ENCODE data around the gene SLC29A2.

SLC29A2 gene

DNA sequence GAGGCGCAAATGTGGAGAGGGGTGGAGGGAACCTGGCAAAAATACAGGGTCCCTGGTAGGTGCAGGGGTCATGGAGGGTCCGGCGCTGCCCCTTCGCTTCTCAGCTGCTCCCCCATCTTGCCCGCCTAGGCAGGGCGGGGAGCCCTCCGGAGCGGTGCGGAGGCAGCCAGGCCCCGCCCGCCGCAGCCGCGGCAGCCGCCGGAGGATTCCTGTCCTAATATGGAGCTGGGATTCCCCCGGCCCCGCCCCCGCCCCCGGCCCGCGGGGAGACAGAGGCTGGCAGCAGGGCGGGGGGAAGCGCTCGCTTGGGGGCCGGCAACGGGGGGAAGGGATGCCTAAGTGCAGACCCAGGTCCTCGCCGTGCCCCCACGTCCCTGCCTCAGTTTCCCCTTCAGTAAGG is 48.3 kb upstream of the SLC29A2 start:
- TF ChIP-seq ISL1 (CRISPR knock-in tag; IDR thresholded peaks at IDR 0.05) (no peak), ZC3H10 (CRISPR knock-in tag; IDR thresholded peaks at IDR 0.05) (no peak), SNAI2 (CRISPR knock-in tag; IDR thresholded peaks at IDR 0.05) (no peak), RARB (CRISPR knock-in tag; IDR thresholded peaks at IDR 0.05) (no peak), ARNTL (CRISPR knock-in tag; IDR thresholded peaks at IDR 0.05; ENCODE audit: borderline replicate concordance, low read depth) (no peak)
- ATAC-seq: no peak

GRCh38 chr11:66418986-66419308 is 47.4 kb upstream of the SLC29A2 start:
- ATAC-seq: no peak

GRCh38 chr11:66418168-66418985 is 46.8 kb upstream of the SLC29A2 start:
- ATAC-seq: peak; percentile 95
- TF ChIP-seq CSDC2 (CRISPR knock-in tag; IDR thresholded peaks at IDR 0.05): no peak
- peak; percentile 54; the same call in 1 of the 2 replicates for TF ChIP-seq SNAI2 (CRISPR knock-in tag; IDR thresholded peaks at IDR 0.05)
- TF ChIP-seq ARNTL (CRISPR knock-in tag; IDR thresholded peaks at IDR 0.05; ENCODE audit: borderline replicate concordance, low read depth): no peak
- no peak for TF ChIP-seq OSR1 (CRISPR knock-in tag; IDR thresholded peaks at IDR 0.05)

More at GRCh38 chr11:66418986-66419308, 47.4 kb upstream of the SLC29A2 start:
- no peak for TF ChIP-seq ARNTL (CRISPR knock-in tag; IDR thresholded peaks at IDR 0.05; ENCODE audit: borderline replicate concordance, low read depth)
- no peak for TF ChIP-seq ZNF70 (CRISPR knock-in tag; IDR thresholded peaks at IDR 0.05)
- TF ChIP-seq POU6F1 (CRISPR knock-in tag; IDR thresholded peaks at IDR 0.05; ENCODE audit: borderline replicate concordance, low read depth): no peak
- no peak for TF ChIP-seq PATZ1 (CRISPR knock-in tag; IDR thresholded peaks at IDR 0.05; ENCODE audit: borderline replicate concordance)

- no peak for ATAC-seq
- TF ChIP-seq GLIS3 (CRISPR knock-in tag; IDR thresholded peaks at IDR 0.05) (no peak), POU6F1 (CRISPR knock-in tag; IDR thresholded peaks at IDR 0.05; ENCODE audit: borderline replicate concordance, low read depth) (no peak)
Observed at GRCh38 chr11:66417000-66417399, 45.4 kb upstream of the SLC29A2 start.

DNA sequence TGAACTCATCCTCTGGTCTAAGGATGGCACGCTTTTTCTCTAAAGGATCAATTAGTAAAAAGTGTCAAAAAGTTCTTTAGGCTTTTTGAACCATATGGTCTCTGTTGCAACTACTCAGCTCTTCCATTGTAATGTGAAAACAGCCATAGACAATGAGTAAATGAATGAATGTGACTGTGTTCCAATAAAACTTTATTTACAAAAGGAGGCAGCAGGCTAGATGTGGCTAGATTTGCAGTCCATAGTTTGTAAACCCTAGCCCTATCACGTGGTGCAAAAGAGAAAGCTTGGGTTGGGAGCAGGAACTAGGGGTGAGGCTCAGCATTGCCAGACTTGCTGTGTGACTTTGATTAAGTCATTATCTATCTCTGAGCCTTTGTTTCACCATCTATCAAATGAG is 43.9 kb upstream of the SLC29A2 start:
- TF ChIP-seq OSR1 (CRISPR knock-in tag; IDR thresholded peaks at IDR 0.05) (no peak), TOX (CRISPR knock-in tag; IDR thresholded peaks at IDR 0.05; ENCODE audit: borderline replicate concordance) (no peak), ZFP30 (CRISPR knock-in tag; IDR thresholded peaks at IDR 0.05) (no peak), ESRRG (CRISPR knock-in tag; IDR thresholded peaks at IDR 0.05) (no peak), ZNF8 (CRISPR knock-in tag; IDR thresholded peaks at IDR 0.05) (no peak), ISL1 (CRISPR knock-in tag; IDR thresholded peaks at IDR 0.05) (no peak), POU6F1 (CRISPR knock-in tag; IDR thresholded peaks at IDR 0.05; ENCODE audit: borderline replicate concordance, low read depth) (no peak), GLIS3 (CRISPR knock-in tag; IDR thresholded peaks at IDR 0.05) (no peak), SNAI2 (CRISPR knock-in tag; IDR thresholded peaks at IDR 0.05) (no peak), CREB5 (CRISPR knock-in tag; IDR thresholded peaks at IDR 0.05; ENCODE audit: low read depth) (no peak), BACH2 (CRISPR knock-in tag; IDR thresholded peaks at IDR 0.05; ENCODE audit: borderline replicate concordance) (no peak), CSRNP3 (CRISPR knock-in tag; IDR thresholded peaks at IDR 0.05) (no peak), PPARA (CRISPR knock-in tag; IDR thresholded peaks at IDR 0.05; ENCODE audit: borderline replicate concordance) (no peak), CSDC2 (CRISPR knock-in tag; IDR thresholded peaks at IDR 0.05) (no peak), ZNF70 (CRISPR knock-in tag; IDR thresholded peaks at IDR 0.05) (no peak), RARB (CRISPR knock-in tag; IDR thresholded peaks at IDR 0.05) (no peak), ZC3H10 (CRISPR knock-in tag; IDR thresholded peaks at IDR 0.05) (no peak), ZFP3 (CRISPR knock-in tag; IDR thresholded peaks at IDR 0.05) (no peak)
- ATAC-seq: no peak
